Measurements from ENCODE around the gene RAB22A.

DNA sequence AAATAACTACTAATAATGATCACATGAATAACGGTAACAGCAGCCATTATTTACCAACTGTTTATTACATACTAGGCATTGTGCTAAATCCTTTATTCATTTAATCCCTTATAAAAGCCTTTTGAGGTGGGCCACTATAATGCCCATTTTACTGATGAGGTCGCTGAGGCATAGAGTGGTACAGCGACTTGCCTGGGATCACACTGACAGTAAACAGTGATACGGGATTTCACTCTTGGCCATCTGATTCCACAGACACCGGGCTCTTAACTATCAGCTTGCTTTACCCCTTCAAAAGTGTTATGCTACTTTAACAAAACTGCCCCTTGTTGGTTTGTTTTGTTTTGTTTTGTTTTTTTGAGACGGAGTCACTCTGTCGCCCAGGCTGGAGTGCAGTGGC lies 2.2 kb upstream of the RAB22A start:
- TF ChIP-seq POLR2A (IDR thresholded peaks at IDR 0.05) (no peak), POLR2AphosphoS5 (IDR thresholded peaks at IDR 0.05) (no peak)
- TF ChIP-seq, protein P1, sequence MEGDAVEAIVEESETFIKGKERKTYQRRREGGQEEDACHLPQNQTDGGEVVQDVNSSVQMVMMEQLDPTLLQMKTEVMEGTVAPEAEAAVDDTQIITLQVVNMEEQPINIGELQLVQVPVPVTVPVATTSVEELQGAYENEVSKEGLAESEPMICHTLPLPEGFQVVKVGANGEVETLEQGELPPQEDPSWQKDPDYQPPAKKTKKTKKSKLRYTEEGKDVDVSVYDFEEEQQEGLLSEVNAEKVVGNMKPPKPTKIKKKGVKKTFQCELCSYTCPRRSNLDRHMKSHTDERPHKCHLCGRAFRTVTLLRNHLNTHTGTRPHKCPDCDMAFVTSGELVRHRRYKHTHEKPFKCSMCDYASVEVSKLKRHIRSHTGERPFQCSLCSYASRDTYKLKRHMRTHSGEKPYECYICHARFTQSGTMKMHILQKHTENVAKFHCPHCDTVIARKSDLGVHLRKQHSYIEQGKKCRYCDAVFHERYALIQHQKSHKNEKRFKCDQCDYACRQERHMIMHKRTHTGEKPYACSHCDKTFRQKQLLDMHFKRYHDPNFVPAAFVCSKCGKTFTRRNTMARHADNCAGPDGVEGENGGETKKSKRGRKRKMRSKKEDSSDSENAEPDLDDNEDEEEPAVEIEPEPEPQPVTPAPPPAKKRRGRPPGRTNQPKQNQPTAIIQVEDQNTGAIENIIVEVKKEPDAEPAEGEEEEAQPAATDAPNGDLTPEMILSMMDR (IDR thresholded peaks at IDR 0.05): no peak
